Endothelial cell (in vitro differentiated cells): ENCODE data around the gene LRRC74A. TPM values are rescaled to one million over a fixed set of nuclear protein-coding genes. Genes with fewer than 3 reads are reported as not detected.
A peak's percentile ranks its signal among the peaks of the same experiment; 100 is the strongest.

Experiments
- DNase-seq: peaks from one replicate; pipeline ENCODE4 v3.0.0; 2021; ENCODE audit warnings: low spot score
- H3K27ac Mint-ChIP-seq: one replicate; pipeline ENCODE4 v1.8.0; 2021; ENCODE audit warnings: mixed read lengths, inconsistent platforms; ENCODE audit not compliant: unreplicated experiment
- H3K27me3 Mint-ChIP-seq: one replicate; pipeline ENCODE4 v1.8.0; 2021; ENCODE audit warnings: mild to moderate bottlenecking, moderate library complexity, mixed read lengths, inconsistent platforms; ENCODE audit not compliant: unreplicated experiment
- H3K36me3 Mint-ChIP-seq: one replicate; pipeline ENCODE4 v1.8.0; 2021; ENCODE audit warnings: mild to moderate bottlenecking, low read depth, mixed read lengths, inconsistent platforms; ENCODE audit not compliant: unreplicated experiment
- H3K4me1 Mint-ChIP-seq: one replicate; pipeline ENCODE4 v1.8.0; 2021; ENCODE audit warnings: mild to moderate bottlenecking, mixed read lengths, inconsistent platforms; ENCODE audit not compliant: unreplicated experiment
- H3K4me3 Mint-ChIP-seq: one replicate; pipeline ENCODE4 v1.8.0; 2021; ENCODE audit warnings: mild to moderate bottlenecking, mixed read lengths, inconsistent platforms; ENCODE audit not compliant: unreplicated experiment
- H3K9me3 Mint-ChIP-seq: one replicate; pipeline ENCODE4 v1.8.0; 2021; ENCODE audit warnings: mixed read lengths, inconsistent platforms; ENCODE audit not compliant: unreplicated experiment
- CTCF ChIP-seq: fragments of 200-600 bp; sonication (generic); IDR thresholded peaks from one replicate; pipeline ENCODE4 v1.5.0; 2021; ENCODE audit warnings: antibody characterized with exemption; ENCODE audit not compliant: unreplicated experiment
- total RNA-seq: library from RNA; stranded (reverse); fragmentation: NEBNext Ultra II Directional; extraction: Animal tissue kit (Norgen Biotek cat#: 25700); gene quantifications from one replicate; pipeline ENCODE4 v1.2.1, GENCODE V29; 2021; ENCODE audit not compliant: unreplicated experiment

Gene LRRC74A
- total RNA-seq, 1 donor from 2014 or later = not detected

GRCh38 chr14:76874734-76875133 is 48.5 kb downstream of the LRRC74A start:
- Mint-ChIP-seq H3K9me3 (no peaks in the 10 kb centered on the region), H3K27me3 (peaks cover 8% of the 10 kb centered on the region), H3K36me3 (no peaks in the 10 kb centered on the region), H3K27ac (no peak overlapping the region), H3K4me3 (no peak overlapping the region), H3K4me1 (no peaks in the 10 kb centered on the region)
- no peak for TF ChIP-seq CTCF
- DNase-seq = no peak

DNA sequence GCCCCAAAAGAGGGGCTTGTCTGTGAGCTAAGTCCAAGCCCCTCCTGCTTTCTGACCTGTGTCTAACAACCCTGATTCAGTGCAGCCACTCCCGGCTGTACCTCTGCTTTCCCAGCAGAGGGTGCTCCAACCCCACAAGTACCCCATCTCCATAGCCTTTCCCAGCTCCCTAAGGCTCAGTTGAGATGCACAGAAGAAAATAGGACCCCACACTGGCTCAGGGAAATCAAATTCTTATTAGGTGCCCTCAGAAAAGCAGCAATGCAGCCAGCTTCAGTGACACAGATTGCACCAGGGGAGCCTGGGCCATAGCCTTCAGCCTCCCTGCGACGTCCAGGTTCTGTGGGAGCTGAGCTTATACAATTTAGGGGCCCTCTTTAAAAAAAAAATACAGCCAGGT is 49.9 kb downstream of the LRRC74A start:
- Mint-ChIP-seq H3K4me3 (no peak overlapping the region), H3K36me3 (no peaks in the 10 kb centered on the region), H3K27me3 (peaks cover 2% of the 10 kb centered on the region), H3K27ac (no peak overlapping the region), H3K9me3 (no peaks in the 10 kb centered on the region), H3K4me1 (no peaks in the 10 kb centered on the region)
- peak; percentile 71 for TF ChIP-seq CTCF
- peak; percentile 74 for DNase-seq

- no peak for TF ChIP-seq CTCF
- no peak overlapping the region for H3K27ac Mint-ChIP-seq
- H3K4me1 Mint-ChIP-seq = no peaks in the 10 kb centered on the region
- H3K36me3 Mint-ChIP-seq = no peaks in the 10 kb centered on the region
- H3K9me3 Mint-ChIP-seq = no peaks in the 10 kb centered on the region
- H3K4me3 Mint-ChIP-seq = no peak overlapping the region
- peaks cover 2% of the 10 kb centered on the region for H3K27me3 Mint-ChIP-seq
- DNase-seq = no peak
These were observed 51.7 kb downstream of the LRRC74A start for GRCh38 chr14:76877871-76878270.

- DNase-seq = no peak
- peaks cover 6% of the 10 kb centered on the region for H3K27me3 Mint-ChIP-seq
- no peaks in the 10 kb centered on the region for H3K9me3 Mint-ChIP-seq
- H3K4me1 Mint-ChIP-seq = peaks cover 4% of the 10 kb centered on the region
- H3K36me3 Mint-ChIP-seq = no peaks in the 10 kb centered on the region
- no peak for TF ChIP-seq CTCF
- H3K4me3 Mint-ChIP-seq = no peak overlapping the region
- no peak overlapping the region for H3K27ac Mint-ChIP-seq
These were observed 54.2 kb downstream of the LRRC74A start for GRCh38 chr14:76880449-76880848.

DNA sequence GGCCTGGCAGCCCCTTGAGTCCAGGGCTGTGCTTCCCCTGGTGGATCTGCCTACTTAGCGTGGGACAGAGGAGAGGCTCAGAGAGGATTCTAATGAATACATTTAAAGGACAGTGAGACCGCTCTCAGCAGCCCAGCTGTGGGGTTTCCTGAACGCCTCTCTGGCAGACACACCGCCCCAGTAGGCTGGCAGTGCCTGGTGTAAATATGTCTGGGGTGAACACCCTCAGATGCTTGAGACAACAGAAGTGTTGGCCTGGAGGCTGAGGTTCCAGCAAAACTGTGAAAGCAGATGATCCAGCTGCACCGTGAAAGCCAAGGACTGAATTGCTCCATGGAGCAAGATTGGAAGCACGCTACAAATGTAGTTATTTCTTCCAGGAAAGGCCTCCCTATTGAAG is 55.1 kb downstream of the LRRC74A start:
- H3K27ac Mint-ChIP-seq = no peak overlapping the region
- DNase-seq = no peak
- TF ChIP-seq CTCF = no peak
- peaks cover 9% of the 10 kb centered on the region for H3K27me3 Mint-ChIP-seq
- H3K4me1 Mint-ChIP-seq = peaks cover 6% of the 10 kb centered on the region
- H3K9me3 Mint-ChIP-seq = no peaks in the 10 kb centered on the region
- no peaks in the 10 kb centered on the region for H3K36me3 Mint-ChIP-seq
- H3K4me3 Mint-ChIP-seq = no peak overlapping the region
